Measurements from ENCODE around the gene ST6GALNAC3. TPM values are rescaled to one million over a fixed set of nuclear protein-coding genes. Genes with fewer than 3 reads are reported as not detected.

ST6GALNAC3 gene
- polyA plus RNA-seq, 2 of the 4 experiments (the other 2 are of a cell fraction) = 1.1 to 1.2 TPM

DNA sequence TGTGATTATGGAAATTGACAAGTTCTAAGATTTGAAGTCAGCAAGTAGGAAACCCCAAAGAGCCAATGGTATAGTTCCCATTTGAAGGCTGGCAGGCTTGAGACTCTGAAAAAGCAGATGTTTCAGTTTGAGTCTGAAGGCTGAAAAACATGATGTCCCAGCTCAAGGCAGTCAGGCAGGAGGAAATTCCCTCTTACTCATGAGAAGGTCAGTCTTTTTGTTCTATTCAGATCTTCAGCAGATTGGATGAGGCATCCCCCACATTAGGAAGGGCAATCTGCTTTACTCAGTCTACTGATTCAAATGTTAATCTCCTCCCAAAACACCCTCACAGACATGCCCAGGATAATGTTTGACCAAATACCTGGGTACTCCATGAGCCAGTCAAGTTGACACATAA lies 420.3 kb downstream of the ST6GALNAC3 start:
- TF ChIP-seq CHD4 (IDR thresholded peaks at IDR 0.05; ENCODE audit: borderline replicate concordance) = no peak
- TF ChIP-seq NPAS2 (CRISPR knock-in tag; IDR thresholded peaks at IDR 0.05; ENCODE audit: borderline replicate concordance) = no peak
- TF ChIP-seq HEYL (CRISPR knock-in tag; IDR thresholded peaks at IDR 0.05) = no peak
- no peak for TF ChIP-seq POLR2A (IDR thresholded peaks at IDR 0.05; ENCODE audit: low read length)
- no peak for TF ChIP-seq KDM5A (IDR thresholded peaks at IDR 0.05)
- TF ChIP-seq, protein P1, sequence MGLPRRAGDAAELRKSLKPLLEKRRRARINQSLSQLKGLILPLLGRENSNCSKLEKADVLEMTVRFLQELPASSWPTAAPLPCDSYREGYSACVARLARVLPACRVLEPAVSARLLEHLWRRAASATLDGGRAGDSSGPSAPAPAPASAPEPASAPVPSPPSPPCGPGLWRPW (IDR thresholded peaks at IDR 0.05) = no peak
- no peak for TF ChIP-seq NR3C1 (IDR thresholded peaks at IDR 0.05)
- TF ChIP-seq GATA3 (IDR thresholded peaks at IDR 0.05; ENCODE audit: borderline replicate concordance) = no peak
- TF ChIP-seq HOXA7 (CRISPR knock-in tag; IDR thresholded peaks at IDR 0.05) = no peak
- TF ChIP-seq POLR2AphosphoS2 (conservative IDR thresholded peaks at IDR 0.05; ENCODE audit: low read length) = no peak
- no peak for TF ChIP-seq SREBF2 (IDR thresholded peaks at IDR 0.05)
- TF ChIP-seq FOXS1 (CRISPR knock-in tag; IDR thresholded peaks at IDR 0.05) = no peak
- no peak for TF ChIP-seq RNF2 (IDR thresholded peaks at IDR 0.05; ENCODE audit: borderline replicate concordance, low read depth)
- no peak for TF ChIP-seq TP53 (CRISPR knock-in tag; IDR thresholded peaks at IDR 0.05)
- TF ChIP-seq ZC3H11A (IDR thresholded peaks at IDR 0.05) = no peak
- Histone ChIP-seq H3K9me3 (no peaks in the 10 kb centered on the region), H3K4me3 (no peak overlapping the region), H3K4me2 (no peak overlapping the region), H3K27ac (no peak overlapping the region), H3K4me1 (no peaks in the 10 kb centered on the region)
- FAIRE-seq (no peak), DNase-seq (ENCODE audit: low read depth in 1 of 2, low spot score in 1 of 2) (no peak), ATAC-seq (no peak)
- ChIA-PET CTCF (no interaction called here), POLR2A (no interaction called here)

DNA sequence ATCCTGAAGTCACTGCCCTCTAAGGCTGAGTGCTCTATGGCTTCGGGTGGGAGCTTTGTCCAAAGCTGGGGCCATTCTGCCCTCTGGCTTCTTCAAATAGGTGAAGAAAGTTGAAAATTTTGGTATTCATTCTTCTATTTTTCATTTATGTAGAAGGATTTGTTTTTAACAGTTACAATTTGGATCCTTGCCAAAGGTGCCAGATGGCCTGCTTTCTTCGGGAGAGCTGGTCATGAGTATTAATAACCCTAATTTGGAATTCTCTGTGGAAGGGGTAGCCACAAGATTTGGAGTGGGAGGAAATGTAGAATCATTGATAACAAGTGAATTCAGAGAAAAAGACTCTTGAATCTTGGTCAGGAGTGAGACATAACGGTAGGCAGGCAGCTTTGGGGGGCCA lies 422.3 kb downstream of the ST6GALNAC3 start:
- ChIA-PET CTCF (interaction anchor here (1.1 kb wide), 1 partner anchor 13 kb away, joined by 3 read pairs; no protein-coding TSS in a partner anchor), POLR2A (no interaction called here)
- no peak for ATAC-seq
- WGBS (ENCODE audit: missing lambda C conversion rate) = 19% methylated on average over 3 of the region's 3 CpGs
- Histone ChIP-seq H3K4me2 (no peak overlapping the region), H3K27ac (no peak overlapping the region), H3K4me1 (no peaks in the 10 kb centered on the region), H3K9me3 (no peaks in the 10 kb centered on the region), H3K4me3 (no peak overlapping the region)
- TF ChIP-seq RNF2 (IDR thresholded peaks at IDR 0.05; ENCODE audit: borderline replicate concordance, low read depth) = no peak
- TF ChIP-seq MAZ (IDR thresholded peaks at IDR 0.05; ENCODE audit: borderline replicate concordance, low read depth, low read length) = no peak
- TF ChIP-seq EHF (CRISPR knock-in tag; IDR thresholded peaks at IDR 0.05) = no peak
- no peak for TF ChIP-seq RCOR1 (IDR thresholded peaks at IDR 0.05; ENCODE audit: low read depth, low read length)
- no peak for DNase-seq (ENCODE audit: low read depth in 1 of 2, low spot score in 1 of 2)
- FAIRE-seq = no peak

DNA sequence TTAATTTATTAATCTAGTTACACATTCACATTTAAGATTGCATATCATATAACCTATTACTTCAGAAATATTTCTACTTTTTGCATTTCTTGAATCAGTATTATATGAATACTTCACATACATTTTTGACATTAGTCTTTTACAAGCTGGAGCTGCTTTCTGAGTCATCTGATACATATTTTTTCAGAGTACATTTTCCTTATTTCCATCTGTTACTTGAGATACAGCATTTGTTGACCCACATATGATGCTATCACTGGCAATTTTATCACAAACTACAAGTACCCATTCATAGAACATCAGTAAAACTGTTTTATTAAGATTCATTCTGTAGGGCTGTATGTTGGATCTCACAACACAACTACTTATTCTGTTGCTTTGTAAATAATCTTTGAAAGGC lies 425.6 kb downstream of the ST6GALNAC3 start:
- no peak for ATAC-seq
- no peaks in the 10 kb centered on the region for H3K9me3 ChIP-seq
- no peak for FAIRE-seq
- no peak overlapping the region for H3K4me3 ChIP-seq
- POLR2A ChIA-PET = no interaction called here
- H3K4me1 ChIP-seq = no peaks in the 10 kb centered on the region
- CTCF ChIA-PET = no interaction called here
- no peak overlapping the region for H3K27ac ChIP-seq
- DNase-seq (ENCODE audit: low read depth in 1 of 2, low spot score in 1 of 2) = no peak
- TF ChIP-seq CBX8 (IDR thresholded peaks at IDR 0.05) (no peak), CBX2 (IDR thresholded peaks at IDR 0.05; ENCODE audit: borderline replicate concordance, low read depth) (no peak), KDM5A (IDR thresholded peaks at IDR 0.05) (no peak), PBX3 (IDR thresholded peaks at IDR 0.05) (no peak)
- H3K4me2 ChIP-seq = no peak overlapping the region

DNA sequence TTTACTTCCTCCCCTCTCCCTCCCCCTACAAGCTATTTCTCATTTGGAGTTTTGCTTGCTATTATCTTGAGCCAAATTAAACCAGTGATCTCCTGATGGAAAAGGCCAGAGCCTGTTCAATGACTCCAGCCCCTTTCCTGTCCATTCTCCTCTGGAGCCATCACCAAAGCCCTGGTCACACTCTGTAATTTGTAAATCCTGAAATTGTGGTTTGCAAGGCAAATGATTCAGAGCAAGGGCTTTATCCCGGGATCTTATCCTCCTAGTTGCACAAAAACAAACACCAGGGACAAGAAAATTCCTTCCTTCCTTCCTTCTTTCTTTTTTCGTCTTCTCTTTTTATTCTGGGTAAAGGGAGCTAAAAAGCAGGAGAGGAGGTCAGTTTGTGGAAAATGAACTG lies 426.6 kb downstream of the ST6GALNAC3 start:
- ChIA-PET CTCF (no interaction called here), POLR2A (no interaction called here)
- FAIRE-seq (no peak), DNase-seq (ENCODE audit: low read depth in 1 of 2, low spot score in 1 of 2) (no peak), ATAC-seq (no peak)
- 8% methylated on average over 2 of the region's 2 CpGs for WGBS (ENCODE audit: missing lambda C conversion rate)
- Histone ChIP-seq H3K4me3 (no peak overlapping the region), H3K27ac (no peak overlapping the region), H3K4me1 (no peaks in the 10 kb centered on the region), H3K4me2 (no peak overlapping the region), H3K9me3 (no peaks in the 10 kb centered on the region)
- no peak for TF ChIP-seq HOXA7 (CRISPR knock-in tag; IDR thresholded peaks at IDR 0.05)
- TF ChIP-seq SREBF2 (IDR thresholded peaks at IDR 0.05) = no peak
- TF ChIP-seq HDAC2 (IDR thresholded peaks at IDR 0.05) = no peak
- no peak for TF ChIP-seq SMC3 (IDR thresholded peaks at IDR 0.05)
- no peak for TF ChIP-seq NR3C1 (IDR thresholded peaks at IDR 0.05)
- TF ChIP-seq, protein P2, sequence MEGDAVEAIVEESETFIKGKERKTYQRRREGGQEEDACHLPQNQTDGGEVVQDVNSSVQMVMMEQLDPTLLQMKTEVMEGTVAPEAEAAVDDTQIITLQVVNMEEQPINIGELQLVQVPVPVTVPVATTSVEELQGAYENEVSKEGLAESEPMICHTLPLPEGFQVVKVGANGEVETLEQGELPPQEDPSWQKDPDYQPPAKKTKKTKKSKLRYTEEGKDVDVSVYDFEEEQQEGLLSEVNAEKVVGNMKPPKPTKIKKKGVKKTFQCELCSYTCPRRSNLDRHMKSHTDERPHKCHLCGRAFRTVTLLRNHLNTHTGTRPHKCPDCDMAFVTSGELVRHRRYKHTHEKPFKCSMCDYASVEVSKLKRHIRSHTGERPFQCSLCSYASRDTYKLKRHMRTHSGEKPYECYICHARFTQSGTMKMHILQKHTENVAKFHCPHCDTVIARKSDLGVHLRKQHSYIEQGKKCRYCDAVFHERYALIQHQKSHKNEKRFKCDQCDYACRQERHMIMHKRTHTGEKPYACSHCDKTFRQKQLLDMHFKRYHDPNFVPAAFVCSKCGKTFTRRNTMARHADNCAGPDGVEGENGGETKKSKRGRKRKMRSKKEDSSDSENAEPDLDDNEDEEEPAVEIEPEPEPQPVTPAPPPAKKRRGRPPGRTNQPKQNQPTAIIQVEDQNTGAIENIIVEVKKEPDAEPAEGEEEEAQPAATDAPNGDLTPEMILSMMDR (IDR thresholded peaks at IDR 0.05) = no peak
- no peak for TF ChIP-seq CBX8 (IDR thresholded peaks at IDR 0.05)
- no peak for TF ChIP-seq RFX5 (IDR thresholded peaks at IDR 0.05)
- no peak for TF ChIP-seq TFCP2L1 (CRISPR knock-in tag; IDR thresholded peaks at IDR 0.05)

All from A549 (cell line).